K562 (cell line): Measurements from ENCODE around the gene SLC39A9. TPM values are rescaled to one million over a fixed set of nuclear protein-coding genes. Genes with fewer than 3 reads are reported as not detected.

Experiments used
- ATAC-seq: fragments of 200-7000 bp; cut with Tn5 transposase; 3 replicates; pipeline ENCODE4 v1.9.1; 2020; ENCODE audit warnings: moderate library complexity
- BruUV-seq: library from RNA; stranded (reverse); fragments of 400-500 nt; replicated peaks from 2 replicates; lab custom pipeline; 2021; lab: Mats Ljungman, UMichigan
- CTCF ChIA-PET: fragments of 300-600 bp; formaldehyde crosslinking; extraction: SDS; loops from one replicate; lab custom pipeline; 2021; ENCODE audit warnings: low intra/inter-chr PET ratio; lab: Yijun Ruan, JAX
- POLR2A ChIA-PET: fragments of 300-600, 350-650 bp; sonication (Branson Sonifier 250); formaldehyde crosslinking; extraction: SDS; loops from one replicate; lab custom pipeline; 2021; ENCODE audit warnings: antibody characterized with exemption, inconsistent platforms; lab: Yijun Ruan, JAX
- DNase-seq, 4 experiments: peaks; one replicate each; pipeline versions ENCODE4 v3.0.0 to v3.0.0-alpha.2; 2011 to 2018; ENCODE audit warnings: low spot score in 3 of 4, mixed read lengths in 3 of 4; ENCODE audit errors: extremely low read depth in 1 of 4
- FAIRE-seq: peaks from 2 replicates; lab custom pipeline; 2011; peaks lifted over from hg19 to GRCh38; lab: Jason Lieb, UNC
- H2AFZ ChIP-seq: 2 replicates; pipeline ENCODE4 v1.6.0; 2011; ENCODE audit warnings: low read depth, low read length, control low read depth, inconsistent platforms
- H3K27ac ChIP-seq: fragments of 200-600 bp; 3 replicates; pipeline ENCODE4 v1.8.0; 2011; ENCODE audit warnings: low read depth, mild to moderate bottlenecking, control low read depth, inconsistent platforms, low read length, moderate library complexity, mixed read lengths; ENCODE audit errors: extremely low read depth
- H3K27me3 ChIP-seq, 2 experiments: fragments of 300-600 bp in 1 of 2; 2 replicates in 1 of 2; 3 replicates in 1 of 2; pipeline versions ENCODE4 v1.6.0 to v1.8.0; 2011; ENCODE audit warnings: inconsistent platforms in 2 of 2, low read length in 2 of 2, mild to moderate bottlenecking in 1 of 2, mixed read lengths in 1 of 2, moderate library complexity in 1 of 2; ENCODE audit not compliant: control insufficient read depth in 2 of 2, insufficient read depth in 2 of 2
- H3K36me3 ChIP-seq: fragments of 300-600 bp; 3 replicates; pipeline ENCODE4 v1.8.0; 2011; ENCODE audit warnings: mild to moderate bottlenecking, low read length, inconsistent platforms; ENCODE audit not compliant: control insufficient read depth, insufficient read depth
- H3K4me1 ChIP-seq, 2 experiments: fragments of 200-600 bp in 1 of 2; replicated peaks in 1 of 2; 2 replicates in 1 of 2; 3 replicates in 1 of 2; pipeline versions ENCODE4 v1.5.1 to v1.8.0; 2011; ENCODE audit warnings: inconsistent platforms in 2 of 2, low read length in 2 of 2, mild to moderate bottlenecking in 1 of 2, mixed read lengths in 1 of 2, moderate library complexity in 1 of 2; ENCODE audit not compliant: control insufficient read depth in 2 of 2, insufficient read depth in 2 of 2
- H3K4me2 ChIP-seq: 2 replicates; pipeline ENCODE4 v1.6.1; 2011; ENCODE audit warnings: low read length, control low read depth, inconsistent platforms, mixed read lengths; ENCODE audit not compliant: insufficient read depth
- H3K4me3 ChIP-seq: fragments of 200-600 bp; sonication (generic), shearing (Covaris generic); 2 replicates; pipeline ENCODE4 v1.5.1; 2016; ENCODE audit warnings: control low read depth, inconsistent platforms
- H3K79me2 ChIP-seq: fragments of 200-600 bp; 3 replicates; pipeline ENCODE4 v1.8.0; 2011; ENCODE audit warnings: low read length, inconsistent platforms; ENCODE audit not compliant: control insufficient read depth, insufficient read depth
- H3K9ac ChIP-seq, 2 experiments: 2 replicates each; pipeline versions ENCODE4 v1.6.0 to v1.6.1; 2011; ENCODE audit warnings: low read depth in 2 of 2, low read length in 2 of 2, control low read depth in 1 of 2, inconsistent platforms in 1 of 2, mild to moderate bottlenecking in 1 of 2, mixed read lengths in 1 of 2; ENCODE audit not compliant: insufficient read depth in 1 of 2
- H3K9me1 ChIP-seq: one replicate; pipeline ENCODE4 v1.6.0; 2011; ENCODE audit warnings: inconsistent platforms, mild to moderate bottlenecking, low read length, moderate library complexity; ENCODE audit not compliant: control insufficient read depth, insufficient read depth
- H3K9me3 ChIP-seq: replicated peaks from 2 replicates; pipeline ENCODE4 v1.5.1; 2011; ENCODE audit warnings: low read depth, low read length, inconsistent platforms; ENCODE audit not compliant: control insufficient read depth, insufficient read depth
- H4K20me1 ChIP-seq: replicated peaks from 2 replicates; pipeline ENCODE4 v1.6.1; 2011; ENCODE audit warnings: low read length, inconsistent platforms, mixed read lengths; ENCODE audit not compliant: control insufficient read depth, insufficient read depth
- ZNF165 ChIP-seq: fragments of 250-450 bp; sonication (Bioruptor Pico); IDR thresholded peaks from 2 replicates; pipeline ENCODE4 v1.4.0; 2020; ENCODE audit warnings: borderline replicate concordance
- WGBS: fragments of 100-300 bp; shearing (Covaris generic); methylation state at CpG from one replicate; pipeline ENCODE4 v1.1.6; 2016; ENCODE audit warnings: low coverage, mixed read lengths; ENCODE audit not compliant: insufficient coverage; ENCODE audit errors: missing lambda C conversion rate; 5-methylcytosine and 5-hydroxymethylcytosine counted together
- in situ Hi-C: fragments of 300-500 bp; cut with MboI; formaldehyde crosslinking; loops from 4 replicates; pipeline ENCODE4 v1.15.0; 2018; ENCODE audit warnings: inconsistent platforms, mixed read lengths
- intact Hi-C: fragments of 100-400 bp; cut with micrococcal nuclease; formaldehyde crosslinking; loops from 2 replicates; pipeline ENCODE4 v1.14.2; 2022
- polyA plus RNA-seq, 8 experiments: library from polyadenylated mRNA; depleted of rRNA in 4 of 8; stranded (reverse) in 5 of 8; unstranded in 3 of 8; fragments of >200 nt; fragmentation: Nextera tagmentation in 2 of 8; fragmentation: Illumina TruSeq in 1 of 8; extraction: Ambion mirVana in 2 of 8; extraction: Trizol in 1 of 8; gene quantifications; 2 replicates each; pipeline versions ENCODE4 v1.2.1 to v1.2.3, GENCODE V29; 2011 to 2014; ENCODE audit warnings: inconsistent platforms in 1 of 8, missing spikeins in 1 of 8
- total RNA-seq, 7 experiments: library from RNA; depleted of rRNA in 6 of 7; stranded (reverse); fragments of >200 nt in 6 of 7; fragmentation: Illumina TruSeq in 2 of 7; extraction: Trizol in 2 of 7; gene quantifications; 2 replicates each; pipeline versions ENCODE4 v1.2.1 to v1.2.3, GENCODE V29; 2011 to 2021; ENCODE audit warnings: low replicate concordance in 1 of 7
- TF ChIP-seq, protein P1 (sequence below): fragments of 450-650 bp; IDR thresholded peaks from 2 replicates; pipeline ENCODE4 v1.6.1; 2016
- TF ChIP-seq, protein P2 (sequence below): IDR thresholded peaks from 2 replicates; pipeline ENCODE4 v1.6.1; 2016; ENCODE audit warnings: missing genetic modification characterization, missing compliant biosample characterization

The SLC39A9 gene
- total and polyA plus RNA-seq, 9 of the 15 experiments (the other 6 are each of a cell fraction or from before 2014, with no cell fraction given), result 18.4 to 66.0 (median 32.5) TPM

DNA sequence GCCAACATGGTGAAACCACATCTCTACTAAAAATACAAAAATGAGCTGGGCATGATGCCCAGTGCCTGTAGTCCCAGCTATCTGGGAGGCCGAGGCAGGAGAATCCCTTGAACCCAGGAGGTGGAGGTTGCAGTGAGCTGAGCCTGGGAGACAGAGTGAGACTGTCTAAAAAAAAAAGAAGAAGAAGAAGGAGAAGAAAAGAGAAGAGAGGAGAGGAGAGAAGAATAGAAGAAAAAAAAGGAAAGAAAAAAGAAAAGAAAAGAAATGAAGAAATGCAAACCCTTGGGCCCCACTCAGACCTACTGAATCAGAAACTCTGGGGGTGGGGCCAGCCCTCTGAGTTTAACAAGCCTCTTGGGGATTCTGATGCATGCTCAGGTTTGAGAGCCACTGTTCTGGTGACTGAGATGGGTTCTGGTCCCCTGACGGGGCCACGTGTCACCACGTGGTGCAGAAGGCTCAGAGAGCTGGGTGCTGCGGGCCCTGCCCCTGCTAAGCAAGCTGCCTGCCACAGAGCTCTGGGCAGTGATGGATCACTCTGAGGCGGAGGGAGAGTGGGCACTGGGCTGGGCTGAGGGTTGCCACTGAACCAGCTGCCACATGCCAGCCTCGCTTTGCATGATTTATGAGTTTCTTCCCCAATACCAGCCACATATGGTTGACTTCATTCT lies 37.9 kb upstream of the SLC39A9 start:
- no peaks in the 10 kb centered on the region; a peak in 1 of 5 replicates for H3K4me1 ChIP-seq
- peaks cover 4% of the 10 kb centered on the region; the same call in 1 of the 2 replicates for H4K20me1 ChIP-seq
- no peak overlapping the region for H3K4me3 ChIP-seq
- TF ChIP-seq, protein P1, sequence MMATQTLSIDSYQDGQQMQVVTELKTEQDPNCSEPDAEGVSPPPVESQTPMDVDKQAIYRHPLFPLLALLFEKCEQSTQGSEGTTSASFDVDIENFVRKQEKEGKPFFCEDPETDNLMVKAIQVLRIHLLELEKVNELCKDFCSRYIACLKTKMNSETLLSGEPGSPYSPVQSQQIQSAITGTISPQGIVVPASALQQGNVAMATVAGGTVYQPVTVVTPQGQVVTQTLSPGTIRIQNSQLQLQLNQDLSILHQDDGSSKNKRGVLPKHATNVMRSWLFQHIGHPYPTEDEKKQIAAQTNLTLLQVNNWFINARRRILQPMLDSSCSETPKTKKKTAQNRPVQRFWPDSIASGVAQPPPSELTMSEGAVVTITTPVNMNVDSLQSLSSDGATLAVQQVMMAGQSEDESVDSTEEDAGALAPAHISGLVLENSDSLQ, result 0 out of 2 replicates have a peak, but pooled peaks have one; percentile 6
- no peak for TF ChIP-seq ZNF165
- TF ChIP-seq, protein P2, sequence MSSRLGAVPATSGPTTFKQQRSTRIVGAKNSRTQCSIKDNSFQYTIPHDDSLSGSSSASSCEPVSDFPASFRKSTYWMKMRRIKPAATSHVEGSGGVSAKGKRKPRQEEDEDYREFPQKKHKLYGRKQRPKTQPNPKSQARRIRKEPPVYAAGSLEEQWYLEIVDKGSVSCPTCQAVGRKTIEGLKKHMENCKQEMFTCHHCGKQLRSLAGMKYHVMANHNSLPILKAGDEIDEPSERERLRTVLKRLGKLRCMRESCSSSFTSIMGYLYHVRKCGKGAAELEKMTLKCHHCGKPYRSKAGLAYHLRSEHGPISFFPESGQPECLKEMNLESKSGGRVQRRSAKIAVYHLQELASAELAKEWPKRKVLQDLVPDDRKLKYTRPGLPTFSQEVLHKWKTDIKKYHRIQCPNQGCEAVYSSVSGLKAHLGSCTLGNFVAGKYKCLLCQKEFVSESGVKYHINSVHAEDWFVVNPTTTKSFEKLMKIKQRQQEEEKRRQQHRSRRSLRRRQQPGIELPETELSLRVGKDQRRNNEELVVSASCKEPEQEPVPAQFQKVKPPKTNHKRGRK (tag), result peak; percentile 41; the same call in 1 of the 2 replicates
- TF ChIP-seq, all 486 proteins: peak for 2
- Histone ChIP-seq H3K36me3 (no peaks in the 10 kb centered on the region), H2AFZ (no peak overlapping the region), H3K27me3 (peaks cover 2 to 41% of the 10 kb centered on the region in 2 experiments; a peak in 4 of 5 replicates), H3K9me1 (no peaks in the 10 kb centered on the region), H3K9me3 (no peaks in the 10 kb centered on the region), H3K9ac (no peak overlapping the region; a peak in 1 of 4 replicates), H3K4me2 (no peak overlapping the region), H3K27ac (no peak overlapping the region), H3K79me2 (no peaks in the 10 kb centered on the region)
- intact Hi-C loops (no loop called here), in situ Hi-C loops (no loop called here)
- ATAC-seq (no peak), DNase-seq (no peak), FAIRE-seq (no peak)
- POLR2A ChIA-PET, result interaction anchor here (0.7 kb wide), 1 partner anchor 170 kb away, joined by 3 read pairs; the partner anchor contains the start of gene EXD2
- CTCF ChIA-PET, result no interaction called here
- BruUV-seq, result no TSS peak
- 0% methylated on average over 5 of the region's 7 CpGs for whole genome bisulfite sequencing
